Liver (tissue), 9 donors: Measurements from ENCODE around the gene ISCA2. TPM values are rescaled to one million over a fixed set of nuclear protein-coding genes. Genes with fewer than 3 reads are reported as not detected.

Source experiments
- DNase-seq: peaks from one replicate; pipeline ENCODE4 v3.0.0-alpha.2; 2017; ENCODE audit warnings: low spot score
- H3K27ac ChIP-seq, 2 donors: one replicate each; pipeline ENCODE4 v1.7.0; 2013; ENCODE audit warnings: inconsistent platforms in 2 of 2, low read length in 2 of 2, control low read depth in 1 of 2, low read depth in 1 of 2, mild to moderate bottlenecking in 1 of 2
- H3K27me3 ChIP-seq, 4 donors: one replicate each; pipeline versions ENCODE4 v1.6.1 to v1.7.0; 2013; ENCODE audit warnings: low read length in 3 of 4, inconsistent platforms in 1 of 4, mild to moderate bottlenecking in 1 of 4, moderate library complexity in 1 of 4; ENCODE audit not compliant: control insufficient read depth in 4 of 4, insufficient read depth in 4 of 4
- H3K36me3 ChIP-seq, 4 donors: one replicate each; pipeline versions ENCODE4 v1.6.1 to v1.7.0; 2013; ENCODE audit warnings: low read length in 3 of 4, mild to moderate bottlenecking in 3 of 4, low read depth in 1 of 4, moderate library complexity in 1 of 4; ENCODE audit not compliant: control insufficient read depth in 4 of 4, insufficient read depth in 3 of 4
- H3K4me1 ChIP-seq, 4 donors: one replicate each; pipeline versions ENCODE4 v1.6.1 to v1.7.0; 2013; ENCODE audit warnings: low read length in 3 of 4, mild to moderate bottlenecking in 3 of 4, moderate library complexity in 1 of 4; ENCODE audit not compliant: control insufficient read depth in 4 of 4, insufficient read depth in 4 of 4
- H3K4me3 ChIP-seq, 3 donors: one replicate each; pipeline versions ENCODE4 v1.6.1 to v1.7.0; 2013; ENCODE audit warnings: low read length in 3 of 3, control low read depth in 1 of 3, low read depth in 1 of 3, mild to moderate bottlenecking in 1 of 3
- H3K9ac ChIP-seq, 2 donors: one replicate each; pipeline ENCODE4 v1.7.0; 2013; ENCODE audit warnings: low read length in 2 of 2, mild to moderate bottlenecking in 2 of 2, moderate library complexity in 2 of 2, control low read depth in 1 of 2, low read depth in 1 of 2
- H3K9me3 ChIP-seq, 4 donors: one replicate each; pipeline versions ENCODE4 v1.6.1 to v1.7.0; 2013; ENCODE audit warnings: low read length in 3 of 4; ENCODE audit not compliant: control insufficient read depth in 4 of 4
- EGR1 ChIP-seq, 2 donors: IDR thresholded peaks; 2 replicates each; pipeline ENCODE4 v1.6.1; 2016 to 2018; ENCODE audit warnings: antibody characterized with exemption in 2 of 2, low read depth in 2 of 2
- FOXA1 ChIP-seq: IDR thresholded peaks from 2 replicates; pipeline ENCODE4 v1.6.1; 2016; ENCODE audit warnings: antibody characterized with exemption
- FOXA2 ChIP-seq: IDR thresholded peaks from 2 replicates; pipeline ENCODE4 v1.6.1; 2016; ENCODE audit warnings: antibody characterized with exemption
- GABPA ChIP-seq, 2 donors: IDR thresholded peaks in 1 of 2; conservative IDR thresholded peaks in 1 of 2; 2 replicates each; pipeline ENCODE4 v1.6.1; 2016; ENCODE audit warnings: antibody characterized with exemption in 2 of 2, mild to moderate bottlenecking in 1 of 2, moderate library complexity in 1 of 2
- HNF4A ChIP-seq, 2 donors: conservative IDR thresholded peaks; 2 replicates each; pipeline ENCODE4 v1.6.1; 2016; ENCODE audit warnings: antibody characterized with exemption in 2 of 2, mild to moderate bottlenecking in 2 of 2
- HNF4G ChIP-seq: IDR thresholded peaks from 2 replicates; pipeline ENCODE4 v1.6.1; 2016; ENCODE audit warnings: antibody characterized with exemption
- JUND ChIP-seq, 2 donors: IDR thresholded peaks; 2 replicates each; pipeline ENCODE4 v1.6.1; 2016; ENCODE audit warnings: antibody characterized with exemption in 2 of 2
- NR2F2 ChIP-seq: IDR thresholded peaks from 2 replicates; pipeline ENCODE4 v1.6.1; 2016; ENCODE audit warnings: antibody characterized with exemption
- RAD21 ChIP-seq, 2 donors: IDR thresholded peaks; 2 replicates each; pipeline ENCODE4 v1.6.1; 2016; ENCODE audit warnings: antibody characterized with exemption in 2 of 2, mild to moderate bottlenecking in 2 of 2
- RXRA ChIP-seq, 2 donors: IDR thresholded peaks; 2 replicates each; pipeline ENCODE4 v1.6.1; 2017 to 2018; ENCODE audit warnings: antibody characterized with exemption in 2 of 2, mild to moderate bottlenecking in 1 of 2
- YY1 ChIP-seq: IDR thresholded peaks from 2 replicates; pipeline ENCODE4 v1.6.1; 2016; ENCODE audit warnings: antibody characterized with exemption, mild to moderate bottlenecking
- WGBS: extraction: QIAGEN DNeasy Blood & Tissue Kit; methylation state at CpG from one replicate; pipeline ENCODE4 v1.1.7; 2013; 5-methylcytosine and 5-hydroxymethylcytosine counted together
- polyA plus RNA-seq, 2 donors: library from polyadenylated mRNA; stranded (reverse) in 1 of 2; unstranded in 1 of 2; fragments of 200-250 nt in 1 of 2; fragments of >200 nt in 1 of 2; fragmentation: Nextera tagmentation in 1 of 2; extraction: Ambion mirVana in 1 of 2; gene quantifications; one replicate each; pipeline versions ENCODE4 v1.2.1 to v1.2.3, GENCODE V29; 2013 to 2015
- total RNA-seq, 2 donors: library from RNA; depleted of rRNA; stranded (reverse); fragments of >200 nt; gene quantifications; one replicate each; pipeline ENCODE4 v1.2.3, GENCODE V29; 2014
- TF ChIP-seq, protein P1 (sequence below): IDR thresholded peaks from 2 replicates; pipeline ENCODE4 v1.6.1; 2016; ENCODE audit warnings: antibody characterized with exemption
- TF ChIP-seq, protein P2 (sequence below): fragments of 150-350 bp; IDR thresholded peaks from 2 replicates; pipeline ENCODE4 v1.5.1; 2017; ENCODE audit warnings: improper control_type of control experiment, low read depth, low read length; ENCODE audit not compliant: missing input control
- TF ChIP-seq, protein P3 (sequence below): IDR thresholded peaks from 2 replicates; pipeline ENCODE4 v1.6.1; 2016; ENCODE audit warnings: antibody characterized with exemption, mild to moderate bottlenecking
- TF ChIP-seq, protein P4 (sequence below): IDR thresholded peaks from 2 replicates; pipeline ENCODE4 v1.6.1; 2016; ENCODE audit warnings: antibody characterized with exemption
- donor health status: healthy.
- donor health status: healthy.
- donor health status: healthy.
- donor health status: healthy.
- donor health status: healthy.

Gene ISCA2
- total and polyA plus RNA-seq, 4 donors = 7.1 to 35.3 (median 15.8) TPM

DNA sequence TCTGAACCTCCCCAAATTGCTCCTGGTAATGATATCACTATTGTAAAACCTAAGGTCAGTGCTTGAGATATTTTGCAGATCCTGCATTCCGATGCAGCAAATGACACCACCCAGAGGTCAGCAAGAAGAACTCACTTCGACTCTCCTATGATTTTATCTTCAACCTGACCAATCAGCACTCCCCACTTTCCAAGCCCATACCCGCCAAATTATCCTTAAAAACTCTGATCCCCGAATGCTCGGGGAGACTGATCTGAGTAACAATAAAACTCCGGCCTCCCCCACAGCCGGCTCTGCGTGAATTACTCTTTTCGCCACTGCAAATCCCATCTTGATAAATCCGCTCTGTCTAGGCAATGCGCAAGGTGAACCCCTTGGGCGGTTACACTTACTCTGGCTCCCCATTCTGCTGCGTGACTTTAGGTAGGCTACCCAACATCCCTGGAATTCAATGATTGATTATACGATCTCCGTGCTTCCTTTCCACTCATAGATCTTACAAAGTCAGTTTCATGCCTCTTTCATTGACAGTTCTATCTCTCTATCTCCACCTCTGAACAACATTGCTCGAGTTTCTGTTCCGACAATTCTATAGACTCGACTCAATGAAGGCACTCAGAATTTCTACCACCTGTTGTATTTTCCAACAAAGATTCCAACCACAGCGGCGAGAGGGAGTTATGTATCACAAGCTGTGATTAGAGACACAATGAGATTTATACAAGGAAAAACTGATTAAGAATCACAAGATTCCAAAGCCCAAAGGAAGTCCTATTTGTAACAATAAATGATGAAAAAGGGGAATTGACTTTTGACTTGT, 1.4 kb upstream of the ISCA2 start:
- Histone ChIP-seq H3K27ac (peak overlapping the region in 1 of 2 donors; percentile 91), H3K4me3 (peak overlapping the region; percentile 36 to 87 (median 83)), H3K36me3 (no peaks in the 10 kb centered on the region), H3K27me3 (no peaks in the 10 kb centered on the region), H3K9me3 (no peaks in the 10 kb centered on the region), H3K9ac (peak overlapping the region; percentile 34 to 85), H3K4me1 (peaks cover 0 to 18% (median 15%) of the 10 kb centered on the region in 4 donors)
- no peak for TF ChIP-seq NR2F2
- no peak for TF ChIP-seq RXRA (IDR thresholded peaks at IDR 0.05)
- no peak for TF ChIP-seq EGR1 (IDR thresholded peaks at IDR 0.05; ENCODE audit: low read depth in 2 of 2)
- TF ChIP-seq, protein P1, sequence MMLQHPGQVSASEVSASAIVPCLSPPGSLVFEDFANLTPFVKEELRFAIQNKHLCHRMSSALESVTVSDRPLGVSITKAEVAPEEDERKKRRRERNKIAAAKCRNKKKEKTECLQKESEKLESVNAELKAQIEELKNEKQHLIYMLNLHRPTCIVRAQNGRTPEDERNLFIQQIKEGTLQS = no peak
- TF ChIP-seq FOXA1 = no peak
- TF ChIP-seq, protein P2, sequence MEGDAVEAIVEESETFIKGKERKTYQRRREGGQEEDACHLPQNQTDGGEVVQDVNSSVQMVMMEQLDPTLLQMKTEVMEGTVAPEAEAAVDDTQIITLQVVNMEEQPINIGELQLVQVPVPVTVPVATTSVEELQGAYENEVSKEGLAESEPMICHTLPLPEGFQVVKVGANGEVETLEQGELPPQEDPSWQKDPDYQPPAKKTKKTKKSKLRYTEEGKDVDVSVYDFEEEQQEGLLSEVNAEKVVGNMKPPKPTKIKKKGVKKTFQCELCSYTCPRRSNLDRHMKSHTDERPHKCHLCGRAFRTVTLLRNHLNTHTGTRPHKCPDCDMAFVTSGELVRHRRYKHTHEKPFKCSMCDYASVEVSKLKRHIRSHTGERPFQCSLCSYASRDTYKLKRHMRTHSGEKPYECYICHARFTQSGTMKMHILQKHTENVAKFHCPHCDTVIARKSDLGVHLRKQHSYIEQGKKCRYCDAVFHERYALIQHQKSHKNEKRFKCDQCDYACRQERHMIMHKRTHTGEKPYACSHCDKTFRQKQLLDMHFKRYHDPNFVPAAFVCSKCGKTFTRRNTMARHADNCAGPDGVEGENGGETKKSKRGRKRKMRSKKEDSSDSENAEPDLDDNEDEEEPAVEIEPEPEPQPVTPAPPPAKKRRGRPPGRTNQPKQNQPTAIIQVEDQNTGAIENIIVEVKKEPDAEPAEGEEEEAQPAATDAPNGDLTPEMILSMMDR = peak; percentile 32
- TF ChIP-seq RAD21 (IDR thresholded peaks at IDR 0.05) = peak; percentile 56 to 67
- TF ChIP-seq FOXA2 = no peak
- TF ChIP-seq, protein P3, sequence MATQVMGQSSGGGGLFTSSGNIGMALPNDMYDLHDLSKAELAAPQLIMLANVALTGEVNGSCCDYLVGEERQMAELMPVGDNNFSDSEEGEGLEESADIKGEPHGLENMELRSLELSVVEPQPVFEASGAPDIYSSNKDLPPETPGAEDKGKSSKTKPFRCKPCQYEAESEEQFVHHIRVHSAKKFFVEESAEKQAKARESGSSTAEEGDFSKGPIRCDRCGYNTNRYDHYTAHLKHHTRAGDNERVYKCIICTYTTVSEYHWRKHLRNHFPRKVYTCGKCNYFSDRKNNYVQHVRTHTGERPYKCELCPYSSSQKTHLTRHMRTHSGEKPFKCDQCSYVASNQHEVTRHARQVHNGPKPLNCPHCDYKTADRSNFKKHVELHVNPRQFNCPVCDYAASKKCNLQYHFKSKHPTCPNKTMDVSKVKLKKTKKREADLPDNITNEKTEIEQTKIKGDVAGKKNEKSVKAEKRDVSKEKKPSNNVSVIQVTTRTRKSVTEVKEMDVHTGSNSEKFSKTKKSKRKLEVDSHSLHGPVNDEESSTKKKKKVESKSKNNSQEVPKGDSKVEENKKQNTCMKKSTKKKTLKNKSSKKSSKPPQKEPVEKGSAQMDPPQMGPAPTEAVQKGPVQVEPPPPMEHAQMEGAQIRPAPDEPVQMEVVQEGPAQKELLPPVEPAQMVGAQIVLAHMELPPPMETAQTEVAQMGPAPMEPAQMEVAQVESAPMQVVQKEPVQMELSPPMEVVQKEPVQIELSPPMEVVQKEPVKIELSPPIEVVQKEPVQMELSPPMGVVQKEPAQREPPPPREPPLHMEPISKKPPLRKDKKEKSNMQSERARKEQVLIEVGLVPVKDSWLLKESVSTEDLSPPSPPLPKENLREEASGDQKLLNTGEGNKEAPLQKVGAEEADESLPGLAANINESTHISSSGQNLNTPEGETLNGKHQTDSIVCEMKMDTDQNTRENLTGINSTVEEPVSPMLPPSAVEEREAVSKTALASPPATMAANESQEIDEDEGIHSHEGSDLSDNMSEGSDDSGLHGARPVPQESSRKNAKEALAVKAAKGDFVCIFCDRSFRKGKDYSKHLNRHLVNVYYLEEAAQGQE = no peak
- TF ChIP-seq YY1 = no peak
- no peak for TF ChIP-seq JUND (IDR thresholded peaks at IDR 0.05)
- no peak for TF ChIP-seq HNF4G
- TF ChIP-seq, protein P4, sequence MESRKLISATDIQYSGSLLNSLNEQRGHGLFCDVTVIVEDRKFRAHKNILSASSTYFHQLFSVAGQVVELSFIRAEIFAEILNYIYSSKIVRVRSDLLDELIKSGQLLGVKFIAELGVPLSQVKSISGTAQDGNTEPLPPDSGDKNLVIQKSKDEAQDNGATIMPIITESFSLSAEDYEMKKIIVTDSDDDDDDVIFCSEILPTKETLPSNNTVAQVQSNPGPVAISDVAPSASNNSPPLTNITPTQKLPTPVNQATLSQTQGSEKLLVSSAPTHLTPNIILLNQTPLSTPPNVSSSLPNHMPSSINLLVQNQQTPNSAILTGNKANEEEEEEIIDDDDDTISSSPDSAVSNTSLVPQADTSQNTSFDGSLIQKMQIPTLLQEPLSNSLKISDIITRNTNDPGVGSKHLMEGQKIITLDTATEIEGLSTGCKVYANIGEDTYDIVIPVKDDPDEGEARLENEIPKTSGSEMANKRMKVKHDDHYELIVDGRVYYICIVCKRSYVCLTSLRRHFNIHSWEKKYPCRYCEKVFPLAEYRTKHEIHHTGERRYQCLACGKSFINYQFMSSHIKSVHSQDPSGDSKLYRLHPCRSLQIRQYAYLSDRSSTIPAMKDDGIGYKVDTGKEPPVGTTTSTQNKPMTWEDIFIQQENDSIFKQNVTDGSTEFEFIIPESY = no peak
- TF ChIP-seq HNF4A (conservative IDR thresholded peaks at IDR 0.05) = no peak
- no peak for TF ChIP-seq GABPA (IDR thresholded peaks at IDR 0.05 in 1 of 2, conservative IDR thresholded peaks at IDR 0.05 in 1 of 2)
- WGBS = 4% methylated on average over 20 of the region's 20 CpGs
- DNase-seq = no peak
